NT2/D1 (cell line): ENCODE results near the gene MRI1.
A peak's percentile ranks its signal among the peaks of the same experiment; 100 is the strongest.
"Not testable (repeated sequence)": the region's sequence is repeated elsewhere in the genome, so short reads cannot be mapped to it uniquely, and the experiment has no call there.

Experiments
- DNase-seq: peaks from one replicate; pipeline ENCODE4 v3.0.0-alpha.2; 2011; ENCODE audit warnings: low read depth, low spot score
- H3K27me3 ChIP-seq: 2 replicates; pipeline ENCODE4 v1.6.0; 2011; ENCODE audit warnings: mild to moderate bottlenecking; ENCODE audit not compliant: insufficient read length, insufficient read depth
- H3K36me3 ChIP-seq: 2 replicates; pipeline ENCODE4 v1.6.1; 2011; ENCODE audit warnings: mild to moderate bottlenecking, low read length, mixed read lengths; ENCODE audit not compliant: insufficient read depth, insufficient read length
- H3K4me1 ChIP-seq: 2 replicates; pipeline ENCODE4 v1.5.1; 2011; ENCODE audit not compliant: insufficient read depth, insufficient read length
- H3K4me3 ChIP-seq: 2 replicates; pipeline ENCODE4 v1.5.1; 2011; ENCODE audit warnings: low read depth; ENCODE audit not compliant: insufficient read length
- H3K9ac ChIP-seq: 2 replicates; pipeline ENCODE4 v1.6.0; 2011; ENCODE audit warnings: low read depth; ENCODE audit not compliant: insufficient read length
- H3K9me3 ChIP-seq: 2 replicates; pipeline ENCODE4 v1.5.1; 2011; ENCODE audit warnings: mild to moderate bottlenecking, low read length; ENCODE audit not compliant: insufficient read depth
- SUZ12 ChIP-seq: IDR thresholded peaks from 2 replicates; pipeline ENCODE4 v1.6.1; 2011; ENCODE audit not compliant: insufficient read length, insufficient read depth; ENCODE audit errors: extremely low read depth
- YY1 ChIP-seq: IDR thresholded peaks from 2 replicates; pipeline ENCODE4 v1.6.1; 2011; ENCODE audit not compliant: insufficient read length, insufficient read depth
- ZNF274 ChIP-seq: IDR thresholded peaks from 2 replicates; pipeline ENCODE4 v1.6.1; 2011; ENCODE audit warnings: mild to moderate bottlenecking, low read depth, low read length

The MRI1 gene

GRCh38 chr19:13768510-13768909 lies 4.2 kb downstream of the MRI1 start:
- H3K36me3 ChIP-seq, result peaks cover 33% of the 10 kb centered on the region
- peaks cover 2% of the 10 kb centered on the region for H3K4me1 ChIP-seq
- no peaks in the 10 kb centered on the region for H3K27me3 ChIP-seq
- TF ChIP-seq YY1 (no peak), SUZ12 (no peak)
- no peak overlapping the region for H3K9ac ChIP-seq
- no peaks in the 10 kb centered on the region for H3K9me3 ChIP-seq
- H3K4me3 ChIP-seq, result no peak overlapping the region
- DNase-seq, result no peak

GRCh38 chr19:13770013-13770635 lies 5.8 kb downstream of the MRI1 start:
- peaks cover 34% of the 10 kb centered on the region for H3K36me3 ChIP-seq
- H3K4me1 ChIP-seq, result peaks cover 2% of the 10 kb centered on the region
- no peak overlapping the region for H3K9ac ChIP-seq
- H3K9me3 ChIP-seq, result no peaks in the 10 kb centered on the region
- TF ChIP-seq YY1 (no peak), SUZ12 (no peak), ZNF274 (no peak)
- no peak overlapping the region for H3K4me3 ChIP-seq
- H3K27me3 ChIP-seq, result no peaks in the 10 kb centered on the region
- DNase-seq, result no peak

GRCh38 chr19:13774217-13775191 lies 10.2 kb downstream of the MRI1 start, which contains the start of gene C19orf53:
Gene C19orf53 (plus strand): TSS chr19:13774456. CDS start chr19:13774478, 22 bp downstream.
- TF ChIP-seq ZNF274 (no peak), YY1 (peak; percentile 61), SUZ12 (no peak)
- Histone ChIP-seq H3K27me3 (no peaks in the 10 kb centered on the region), H3K4me1 (peaks cover 2% of the 10 kb centered on the region), H3K9ac (peak within 1 kb of the TSS; percentile 93), H3K36me3 (peaks cover 59% of the 10 kb centered on the region), H3K4me3 (peak within 1 kb of the TSS; percentile 94), H3K9me3 (no peaks in the 10 kb centered on the region)
- DNase-seq, result peak; percentile 91

- no peak for DNase-seq
- Histone ChIP-seq H3K9me3 (peaks cover 5% of the 10 kb centered on the region; the same call in 1 of the 2 replicates), H3K9ac (no peak overlapping the region), H3K4me1 (peaks cover 4% of the 10 kb centered on the region), H3K27me3 (no peaks in the 10 kb centered on the region), H3K36me3 (peaks cover 48% of the 10 kb centered on the region), H3K4me3 (no peak overlapping the region)
- TF ChIP-seq SUZ12 (no peak), ZNF274 (no peak), YY1 (no peak)
These were observed 14.1 kb downstream of the MRI1 start for GRCh38 chr19:13778398-13778797.

- Histone ChIP-seq H3K4me3 (no peak overlapping the region), H3K9me3 (peaks cover 5% of the 10 kb centered on the region; the same call in 1 of the 2 replicates), H3K9ac (no peak overlapping the region), H3K27me3 (no peaks in the 10 kb centered on the region), H3K36me3 (peaks cover 48% of the 10 kb centered on the region), H3K4me1 (peaks cover 6% of the 10 kb centered on the region)
- no peak for DNase-seq
- TF ChIP-seq YY1 (no peak), ZNF274 (no peak), SUZ12 (no peak)
These were observed 14.5 kb downstream of the MRI1 start for GRCh38 chr19:13778847-13779246.

GRCh38 chr19:13779794-13780193 lies 15.5 kb downstream of the MRI1 start:
- not testable (repeated sequence) for H3K9ac ChIP-seq, DNase-seq, H3K9me3 ChIP-seq, H3K4me3 ChIP-seq, H3K4me1 ChIP-seq, H3K27me3 ChIP-seq
- peaks cover 48% of the 10 kb centered on the region for H3K36me3 ChIP-seq

GRCh38 chr19:13781547-13781946 lies 17.2 kb downstream of the MRI1 start:
- peak overlapping the region; percentile 18 for H3K9ac ChIP-seq
- H3K27me3 ChIP-seq, result no peaks in the 10 kb centered on the region
- peak; percentile 62 for DNase-seq
- H3K4me3 ChIP-seq, result no peak overlapping the region
- peaks cover 5% of the 10 kb centered on the region; the same call in 1 of the 2 replicates for H3K9me3 ChIP-seq
- TF ChIP-seq ZNF274, result no peak
- no peak for TF ChIP-seq SUZ12
- no peak for TF ChIP-seq YY1
- H3K36me3 ChIP-seq, result peaks cover 35% of the 10 kb centered on the region
- peaks cover 8% of the 10 kb centered on the region for H3K4me1 ChIP-seq
